ENCODE data around the gene SFTPB.

SFTPB gene

GRCh38 chr2:85684380-85684779, 16.4 kb upstream of the SFTPB start:
- ChIA-PET POLR2A (no interaction called here), CTCF (interaction anchor here (0.7 to 16.4 kb wide), 7 partner anchors 11 to 47 kb away, joined by 3 to 207 read pairs (median 6); no protein-coding TSS in a partner anchor)
- no peak for TF ChIP-seq CTCF (IDR thresholded peaks at IDR 0.05; ENCODE audit: insufficient read depth, low read length, missing control alignments)
- no peak overlapping the region for H3K4me3 ChIP-seq (ENCODE audit: low read depth, low read length)
- no peak for DNase-seq (ENCODE audit: low read depth, low spot score)

DNA sequence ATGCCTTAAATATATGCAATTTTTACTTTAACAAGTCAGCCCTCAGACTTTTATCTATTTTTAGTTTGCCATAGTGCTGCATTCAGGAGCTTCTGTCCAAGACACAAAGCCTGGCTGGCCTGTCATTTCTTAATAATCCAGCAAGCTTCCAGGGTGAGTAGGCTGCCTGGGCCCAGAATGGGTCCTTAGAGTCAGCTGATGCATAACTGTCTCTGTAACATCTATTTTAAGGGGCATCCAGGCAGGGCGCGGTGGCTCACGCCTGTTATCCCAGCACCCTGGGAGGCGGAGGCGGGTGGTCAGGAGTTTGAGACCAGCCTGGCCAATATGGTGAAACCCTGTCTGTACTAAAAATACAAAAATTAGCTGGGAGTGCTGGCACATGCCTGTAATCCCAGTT, 14.4 kb upstream of the SFTPB start:
- CTCF ChIA-PET = interaction anchor here (0.9 to 16.4 kb wide), 7 partner anchors 16 to 47 kb away, joined by 3 to 207 read pairs (median 5); no protein-coding TSS in a partner anchor

DNA sequence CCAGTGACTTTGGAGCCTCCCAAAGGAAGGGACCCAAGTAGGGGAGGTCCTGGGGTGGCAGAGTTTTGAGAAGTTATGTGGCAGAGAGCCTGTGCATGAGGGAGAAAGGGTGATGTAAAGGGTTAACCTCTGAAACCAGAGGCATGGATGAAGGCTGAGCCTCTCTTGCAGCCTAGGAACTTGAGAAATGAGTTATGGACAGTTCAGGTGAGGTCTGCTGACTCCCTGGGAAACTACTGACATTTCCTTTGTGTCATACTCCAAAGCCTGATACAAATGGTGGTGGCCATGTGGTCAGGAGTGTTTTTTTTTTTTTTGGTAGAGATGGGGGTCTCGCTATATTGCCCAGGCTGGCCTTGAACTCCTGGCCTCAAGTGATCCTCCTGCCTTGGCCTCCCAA, 13.8 kb upstream of the SFTPB start:
- POLR2A ChIA-PET = no interaction called here
- no peak for TF ChIP-seq CTCF (IDR thresholded peaks at IDR 0.05; ENCODE audit: insufficient read depth, low read length, missing control alignments)
- CTCF ChIA-PET = interaction anchor here (0.7 to 16.4 kb wide), 11 partner anchors 10 to 139 kb away, joined by 3 to 207 read pairs (median 16); partner anchors contain the start of gene SFTPB

More for the DNA sequence above, 14.4 kb upstream of the SFTPB start:
- no peak for DNase-seq (ENCODE audit: low read depth, low spot score)
- POLR2A ChIA-PET = interaction anchor here (0.6 kb wide), 1 partner anchor 108 kb away, joined by 3 read pairs; no protein-coding TSS in a partner anchor
- no peak overlapping the region for H3K4me3 ChIP-seq (ENCODE audit: low read depth, low read length)
- no peak for TF ChIP-seq CTCF (IDR thresholded peaks at IDR 0.05; ENCODE audit: insufficient read depth, low read length, missing control alignments)

DNA sequence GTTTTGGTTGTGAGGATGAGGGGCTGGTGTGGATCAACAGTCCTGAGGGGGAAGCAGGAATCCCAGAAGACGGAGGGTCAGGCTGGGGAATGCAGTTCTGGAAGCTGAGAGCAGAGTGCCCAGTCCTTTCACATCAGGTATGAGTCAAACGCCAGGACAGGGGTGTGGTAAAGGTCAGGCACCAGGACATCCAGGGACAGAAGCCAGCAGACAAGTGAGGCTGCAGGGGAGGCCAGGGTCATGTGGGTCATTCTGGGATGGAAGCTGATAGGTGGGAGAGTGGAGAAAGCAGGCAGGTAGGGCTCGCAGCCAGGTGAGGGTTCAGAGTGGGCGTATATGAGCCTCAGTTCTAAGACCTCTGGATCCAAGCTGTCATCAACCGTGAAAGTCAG, 13.4 kb upstream of the SFTPB start:
- no peak overlapping the region for H3K4me3 ChIP-seq (ENCODE audit: low read depth, low read length)
- no peak for TF ChIP-seq CTCF (IDR thresholded peaks at IDR 0.05; ENCODE audit: insufficient read depth, low read length, missing control alignments)
- ChIA-PET CTCF (interaction anchor here (0.7 to 16.4 kb wide), 11 partner anchors 10 to 140 kb away, joined by 3 to 207 read pairs (median 16); partner anchors contain the start of genes GNLY and SFTPB), POLR2A (no interaction called here)
- DNase-seq (ENCODE audit: low read depth, low spot score) = no peak

More for the DNA sequence above, 13.8 kb upstream of the SFTPB start:
- H3K4me3 ChIP-seq (ENCODE audit: low read depth, low read length) = no peak overlapping the region
- DNase-seq (ENCODE audit: low read depth, low spot score) = no peak

- CTCF ChIA-PET = interaction anchor here (0.7 to 16.4 kb wide), 18 partner anchors 8 to 140 kb away, joined by 3 to 207 read pairs (median 11); partner anchors contain the start of genes GNLY and SFTPB
- POLR2A ChIA-PET = no interaction called here
Measured at GRCh38 chr2:85680707-85681371, 12.8 kb upstream of the SFTPB start.

More at GRCh38 chr2:85680707-85681371, 12.8 kb upstream of the SFTPB start:
- no peak for TF ChIP-seq CTCF (IDR thresholded peaks at IDR 0.05; ENCODE audit: insufficient read depth, low read length, missing control alignments)
- H3K4me3 ChIP-seq (ENCODE audit: low read depth, low read length) = no peak overlapping the region
- no peak for DNase-seq (ENCODE audit: low read depth, low spot score)

Measured in AG04449 (cell line).